Endothelial cell of umbilical vein (primary cell): ENCODE data around the gene PTCH2.

Source experiments
- MYC ChIP-seq: IDR thresholded peaks from one replicate; pipeline ENCODE4 v1.6.1; 2011; ENCODE audit warnings: mild to moderate bottlenecking, low read depth, low read length
- POLR2A ChIP-seq: IDR thresholded peaks from 2 replicates; pipeline ENCODE4 v1.6.1; 2012; ENCODE audit warnings: low read depth, mild to moderate bottlenecking, control low read depth, low read length
- POLR2AphosphoS5 ChIP-seq: IDR thresholded peaks from 2 replicates; pipeline ENCODE4 v1.6.1; 2012; ENCODE audit warnings: low read depth, mild to moderate bottlenecking, control low read depth, low read length, moderate library complexity; ENCODE audit not compliant: insufficient read depth

DNA sequence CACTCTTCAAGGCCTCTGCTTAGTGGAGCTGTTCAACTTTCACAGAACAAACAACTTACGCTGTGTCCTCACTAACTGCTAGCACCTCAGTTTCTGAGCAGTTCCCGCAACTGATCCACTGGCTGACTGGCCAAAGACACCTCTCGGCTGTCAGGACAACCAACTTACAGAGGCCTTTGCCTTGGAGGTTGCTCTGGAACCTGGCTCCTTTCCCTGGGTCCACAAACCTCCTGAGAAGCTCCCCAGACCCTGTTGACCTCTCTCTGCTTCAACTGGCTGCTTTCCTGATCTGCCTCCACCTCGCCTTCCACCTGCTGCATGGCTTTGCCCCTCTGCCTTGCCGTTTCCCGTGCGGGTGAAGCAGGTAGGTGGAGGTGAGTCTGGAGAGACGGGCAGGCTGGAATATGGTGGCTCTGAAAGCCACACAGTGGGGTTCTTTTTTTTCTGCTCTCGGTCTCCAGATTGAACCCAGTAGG, 21.8 kb downstream of the PTCH2 start:
- TF ChIP-seq MYC (no peak), POLR2AphosphoS5 (no peak), POLR2A (no peak)
